ENCODE data around the gene FBXW5. TPM values are rescaled to one million over a fixed set of nuclear protein-coding genes. Genes with fewer than 3 reads are reported as not detected.

Gene FBXW5
- polyA plus RNA-seq, 3 donors, result 85.3 to 117 (median 92.7) TPM

GRCh38 chr9:136957461-136957860 lies 12.9 kb upstream of the FBXW5 start:
- no peaks in the 10 kb centered on the region for H3K79me2 ChIP-seq (ENCODE audit: insufficient read depth, low read length)
- intact Hi-C loops (cut with micrococcal nuclease), result no loop called here
- Mint-ChIP-seq H3K27ac (no peak overlapping the region), H3K36me3 (no peaks in the 10 kb centered on the region), H3K4me3 (no peak overlapping the region), H3K27me3 (ENCODE audit: low read depth in 3 of 3) (peaks cover 0 to 8% (median 2%) of the 10 kb centered on the region in 3 donors), H3K4me1 (no peaks in the 10 kb centered on the region), H3K9me3 (peaks cover 0 to 5% (median 3%) of the 10 kb centered on the region in 7 donors)
- no peak overlapping the region for H2AFZ ChIP-seq (ENCODE audit: insufficient read depth, low read depth, low read length, poor library complexity, severe bottlenecking)
- no peaks in the 10 kb centered on the region for H3K36me3 ChIP-seq (replicated peaks in 1 of 2; ENCODE audit: control insufficient read depth in 1 of 2, insufficient read depth in 2 of 2, low read length in 2 of 2)
- 100% methylated on average over 1 of the region's 1 CpG for WGBS (ENCODE audit: insufficient coverage)
- DNase-seq, result no peak
- H4K20me1 ChIP-seq (ENCODE audit: insufficient read depth, low read length), result no peaks in the 10 kb centered on the region
- no peak overlapping the region for H3K9ac ChIP-seq (ENCODE audit: insufficient read depth, low read length, poor library complexity, severe bottlenecking)
- no peak for TF ChIP-seq CTCF (IDR thresholded peaks at IDR 0.05)
- no peak overlapping the region for H3K4me3 ChIP-seq (replicated peaks in 1 of 3; ENCODE audit: low read depth in 2 of 3, low read length in 3 of 3)
- H3K9me3 ChIP-seq (replicated peaks in 1 of 2; ENCODE audit: control insufficient read depth in 1 of 2, insufficient read depth in 1 of 2, low read length in 2 of 2), result no peaks in the 10 kb centered on the region
- H3K4me1 ChIP-seq (ENCODE audit: control insufficient read depth in 1 of 2, insufficient read depth in 2 of 2, low read length in 2 of 2), result no peaks in the 10 kb centered on the region
- H3K27ac ChIP-seq (ENCODE audit: low read depth in 1 of 2, low read length in 2 of 2), result no peak overlapping the region
- H3K27me3 ChIP-seq (ENCODE audit: control insufficient read depth in 2 of 2, insufficient read depth in 2 of 2, low read length in 2 of 2), result no peaks in the 10 kb centered on the region
- no peak overlapping the region for H3K4me2 ChIP-seq (replicated peaks; ENCODE audit: extremely low read depth, low read length, poor library complexity, severe bottlenecking)

GRCh38 chr9:136956604-136957003 lies 12.1 kb upstream of the FBXW5 start:
- H3K36me3 Mint-ChIP-seq, result no peaks in the 10 kb centered on the region
- TF ChIP-seq CTCF (IDR thresholded peaks at IDR 0.05), result no peak
- DNase-seq, result no peak
- intact Hi-C loops (cut with micrococcal nuclease), result no loop called here
- H3K4me3 Mint-ChIP-seq, result no peak overlapping the region
- H3K4me1 Mint-ChIP-seq, result no peaks in the 10 kb centered on the region
- H3K27ac Mint-ChIP-seq, result no peak overlapping the region
- H3K9ac ChIP-seq (ENCODE audit: insufficient read depth, low read length, poor library complexity, severe bottlenecking), result no peak overlapping the region
- no peak overlapping the region for H2AFZ ChIP-seq (ENCODE audit: insufficient read depth, low read depth, low read length, poor library complexity, severe bottlenecking)
- no peaks in the 10 kb centered on the region for H3K27me3 ChIP-seq (ENCODE audit: control insufficient read depth in 2 of 2, insufficient read depth in 2 of 2, low read length in 2 of 2)
- no peak overlapping the region for H3K4me2 ChIP-seq (replicated peaks; ENCODE audit: extremely low read depth, low read length, poor library complexity, severe bottlenecking)
- no peak overlapping the region for H3K4me3 ChIP-seq (replicated peaks in 1 of 3; ENCODE audit: low read depth in 2 of 3, low read length in 3 of 3)
- no peaks in the 10 kb centered on the region for H3K36me3 ChIP-seq (replicated peaks in 1 of 2; ENCODE audit: control insufficient read depth in 1 of 2, insufficient read depth in 2 of 2, low read length in 2 of 2)
- no peaks in the 10 kb centered on the region for H4K20me1 ChIP-seq (ENCODE audit: insufficient read depth, low read length)
- H3K4me1 ChIP-seq (ENCODE audit: control insufficient read depth in 1 of 2, insufficient read depth in 2 of 2, low read length in 2 of 2), result no peaks in the 10 kb centered on the region
- H3K27me3 Mint-ChIP-seq (ENCODE audit: low read depth in 3 of 3), result peaks cover 0 to 8% (median 2%) of the 10 kb centered on the region in 3 donors
- H3K9me3 Mint-ChIP-seq, result peaks cover 0 to 5% (median 3%) of the 10 kb centered on the region in 7 donors
- no peaks in the 10 kb centered on the region for H3K79me2 ChIP-seq (ENCODE audit: insufficient read depth, low read length)
- 95% methylated on average over 3 of the region's 4 CpGs for WGBS (ENCODE audit: insufficient coverage)
- no peaks in the 10 kb centered on the region for H3K9me3 ChIP-seq (replicated peaks in 1 of 2; ENCODE audit: control insufficient read depth in 1 of 2, insufficient read depth in 1 of 2, low read length in 2 of 2)
- no peak overlapping the region for H3K27ac ChIP-seq (ENCODE audit: low read depth in 1 of 2, low read length in 2 of 2)
